GM18526 (cell line): Measurements from ENCODE around the gene OSBPL10.

ENCODE experiments used
- POLR2A ChIP-seq: IDR thresholded peaks from 3 replicates; pipeline ENCODE4 v1.6.1; 2011; ENCODE audit not compliant: insufficient read length; ENCODE audit errors: extremely low read depth

Gene OSBPL10

GRCh38 chr3:31918179-31919150, 62.6 kb downstream of the OSBPL10 start:
- TF ChIP-seq POLR2A, result no peak

GRCh38 chr3:31917303-31918005, 63.6 kb downstream of the OSBPL10 start:
- TF ChIP-seq POLR2A, result no peak

GRCh38 chr3:31911643-31912042, 69.4 kb downstream of the OSBPL10 start:
- no peak for TF ChIP-seq POLR2A

GRCh38 chr3:31911124-31911523, 69.9 kb downstream of the OSBPL10 start:
- no peak for TF ChIP-seq POLR2A

GRCh38 chr3:31909455-31909854, 71.6 kb downstream of the OSBPL10 start:
- no peak for TF ChIP-seq POLR2A

- TF ChIP-seq POLR2A, result no peak
Observed at GRCh38 chr3:31908391-31909097, 72.5 kb downstream of the OSBPL10 start.

- TF ChIP-seq POLR2A, result no peak
Observed at GRCh38 chr3:31906182-31906581, 74.9 kb downstream of the OSBPL10 start.

GRCh38 chr3:31903686-31904431, 77.2 kb downstream of the OSBPL10 start:
- TF ChIP-seq POLR2A, result no peak

- TF ChIP-seq POLR2A, result no peak
Observed at GRCh38 chr3:31900583-31900982, 80.5 kb downstream of the OSBPL10 start.

GRCh38 chr3:31896648-31897433, 84.2 kb downstream of the OSBPL10 start:
- TF ChIP-seq POLR2A, result no peak

GRCh38 chr3:31896026-31896425, 85.0 kb downstream of the OSBPL10 start:
- TF ChIP-seq POLR2A, result no peak

- TF ChIP-seq POLR2A, result no peak
Observed at GRCh38 chr3:31895471-31895870, 85.6 kb downstream of the OSBPL10 start.

- no peak for TF ChIP-seq POLR2A
Observed at GRCh38 chr3:31892916-31893573, 88.0 kb downstream of the OSBPL10 start.

GRCh38 chr3:31892500-31892899, 88.6 kb downstream of the OSBPL10 start:
- TF ChIP-seq POLR2A, result no peak
